Smooth muscle cell (in vitro differentiated cells): ENCODE data around the gene SELENOT. TPM values are rescaled to one million over a fixed set of nuclear protein-coding genes. Genes with fewer than 3 reads are reported as not detected.

Experiments
- DNase-seq: peaks from one replicate; lab custom pipeline; 2025; ENCODE audit not compliant: unreplicated experiment; lab: John Stamatoyannopoulos, UW
- H2AFZ ChIP-seq: fragments of 200-600 bp; sonication (generic); 2 replicates; pipeline ENCODE4 v1.6.0; 2016; ENCODE audit warnings: antibody characterized with exemption, low read depth, mild to moderate bottlenecking
- H3F3A ChIP-seq: fragments of 200-600 bp; sonication (generic); 2 replicates; pipeline ENCODE4 v1.6.0; 2017; ENCODE audit warnings: antibody characterized with exemption, low read depth
- H3K27ac ChIP-seq: fragments of 200-600 bp; sonication (generic); 2 replicates; pipeline ENCODE4 v1.5.1; 2016; ENCODE audit warnings: low read depth, mild to moderate bottlenecking
- H3K27me3 ChIP-seq: fragments of 200-600 bp; sonication (generic); 2 replicates; pipeline ENCODE4 v1.6.1; 2016; ENCODE audit warnings: low read depth, mild to moderate bottlenecking
- H3K36me3 ChIP-seq: fragments of 200-600 bp; sonication (generic); 2 replicates; pipeline ENCODE4 v1.5.1; 2016; ENCODE audit warnings: low read depth
- H3K4me1 ChIP-seq: fragments of 200-600 bp; sonication (generic); 2 replicates; pipeline ENCODE4 v1.5.1; 2016; ENCODE audit warnings: low read depth
- H3K4me2 ChIP-seq: fragments of 200-600 bp; sonication (generic); 2 replicates; pipeline ENCODE4 v1.6.0; 2016; ENCODE audit warnings: mild to moderate bottlenecking
- H3K4me3 ChIP-seq: fragments of 200-600 bp; sonication (generic); 2 replicates; pipeline ENCODE4 v1.5.1; 2016; ENCODE audit warnings: mild to moderate bottlenecking
- H3K79me2 ChIP-seq: fragments of 200-600 bp; sonication (generic); 2 replicates; pipeline ENCODE4 v1.6.0; 2016; ENCODE audit warnings: low read depth, mild to moderate bottlenecking
- H3K9ac ChIP-seq: fragments of 200-600 bp; sonication (generic); 2 replicates; pipeline ENCODE4 v1.6.0; 2016; ENCODE audit warnings: low read depth
- H3K9me3 ChIP-seq: fragments of 200-600 bp; sonication (generic); replicated peaks from 2 replicates; pipeline ENCODE4 v1.5.1; 2016; ENCODE audit warnings: low read depth
- H4K20me1 ChIP-seq: fragments of 200-600 bp; sonication (generic); 2 replicates; pipeline ENCODE4 v1.6.0; 2016; ENCODE audit warnings: low read depth
- CTCF ChIP-seq: fragments of 200-600 bp; sonication (generic); IDR thresholded peaks from 2 replicates; pipeline ENCODE4 v1.5.1; 2017; ENCODE audit warnings: borderline replicate concordance, mild to moderate bottlenecking, antibody characterized with exemption; ENCODE audit not compliant: insufficient read depth, poor library complexity, severe bottlenecking
- polyA plus RNA-seq: library from polyadenylated mRNA; unstranded; fragments of >200 nt; fragmentation: Nextera tagmentation; extraction: Ambion mirVana; gene quantifications from 2 replicates; pipeline ENCODE4 v1.2.1, GENCODE V29; 2016
- total RNA-seq: library from RNA; depleted of rRNA; stranded (reverse); fragments of >200 nt; gene quantifications from 2 replicates; pipeline ENCODE4 v1.2.3, GENCODE V29; 2014

Gene SELENOT
- total and polyA plus RNA-seq, 2 experiments from 2014 or later = 92.5 to 128 TPM

- TF ChIP-seq CTCF = no peak
- no peak overlapping the region for H3K9ac ChIP-seq
- no peak overlapping the region for H3K27ac ChIP-seq
- no peaks in the 10 kb centered on the region for H3F3A ChIP-seq
- no peak for DNase-seq
- no peaks in the 10 kb centered on the region for H3K4me1 ChIP-seq
- H3K79me2 ChIP-seq = no peaks in the 10 kb centered on the region
- no peaks in the 10 kb centered on the region for H3K9me3 ChIP-seq
- H3K4me2 ChIP-seq = no peak overlapping the region
- H3K27me3 ChIP-seq = no peaks in the 10 kb centered on the region
- no peaks in the 10 kb centered on the region for H3K36me3 ChIP-seq
- H4K20me1 ChIP-seq = no peaks in the 10 kb centered on the region
- H3K4me3 ChIP-seq = no peak overlapping the region
- H2AFZ ChIP-seq = no peak overlapping the region
Measured at GRCh38 chr3:150675587-150675986, 72.5 kb downstream of the SELENOT start.

Other genes starting within 250 kb of the SELENOT start
- gene TSC22D2, start 195.0 kb upstream of the SELENOT start, total RNA-seq = 37.0 and 43.5 TPM in 2 replicates
- 31.7 and 36.1 TPM in 2 replicates for gene TSC22D2, start 195.0 kb upstream of the SELENOT start, polyA plus RNA-seq
- gene SERP1, start 56.8 kb upstream of the SELENOT start, total RNA-seq = 268 TPM in 2 replicates
- 202 and 247 TPM in 2 replicates for gene SERP1, start 56.8 kb upstream of the SELENOT start, polyA plus RNA-seq
- 155 and 166 TPM in 2 replicates for gene EIF2A, start 56.5 kb upstream of the SELENOT start, total RNA-seq
- 34.0 and 44.1 TPM in 2 replicates for gene EIF2A, start 56.5 kb upstream of the SELENOT start, polyA plus RNA-seq
- not detected in 2 replicates for gene ERICH6, start 100.6 kb downstream of the SELENOT start, total RNA-seq
- gene ERICH6, start 100.6 kb downstream of the SELENOT start, polyA plus RNA-seq = 0.38 TPM in 1 of 2 replicates, not detected in the other
- gene SIAH2, start 159.8 kb downstream of the SELENOT start, total RNA-seq = 38.1 and 43.9 TPM in 2 replicates
- 44.9 and 45.8 TPM in 2 replicates for gene SIAH2, start 159.8 kb downstream of the SELENOT start, polyA plus RNA-seq